Measurements from ENCODE around the gene MROH2B. TPM values are rescaled to one million over a fixed set of nuclear protein-coding genes. Genes with fewer than 3 reads are reported as not detected.

MROH2B gene
- total RNA-seq, 1 donor from 2014 or later: not detected

- intact Hi-C loops (cut with DNase I): no loop called here
- H3K4me3 ChIP-seq: no peak overlapping the region
- DNase-seq (no peak), ATAC-seq (peak; percentile 52)
- H3K27me3 ChIP-seq: no peaks in the 10 kb centered on the region
- TF ChIP-seq, protein P1, sequence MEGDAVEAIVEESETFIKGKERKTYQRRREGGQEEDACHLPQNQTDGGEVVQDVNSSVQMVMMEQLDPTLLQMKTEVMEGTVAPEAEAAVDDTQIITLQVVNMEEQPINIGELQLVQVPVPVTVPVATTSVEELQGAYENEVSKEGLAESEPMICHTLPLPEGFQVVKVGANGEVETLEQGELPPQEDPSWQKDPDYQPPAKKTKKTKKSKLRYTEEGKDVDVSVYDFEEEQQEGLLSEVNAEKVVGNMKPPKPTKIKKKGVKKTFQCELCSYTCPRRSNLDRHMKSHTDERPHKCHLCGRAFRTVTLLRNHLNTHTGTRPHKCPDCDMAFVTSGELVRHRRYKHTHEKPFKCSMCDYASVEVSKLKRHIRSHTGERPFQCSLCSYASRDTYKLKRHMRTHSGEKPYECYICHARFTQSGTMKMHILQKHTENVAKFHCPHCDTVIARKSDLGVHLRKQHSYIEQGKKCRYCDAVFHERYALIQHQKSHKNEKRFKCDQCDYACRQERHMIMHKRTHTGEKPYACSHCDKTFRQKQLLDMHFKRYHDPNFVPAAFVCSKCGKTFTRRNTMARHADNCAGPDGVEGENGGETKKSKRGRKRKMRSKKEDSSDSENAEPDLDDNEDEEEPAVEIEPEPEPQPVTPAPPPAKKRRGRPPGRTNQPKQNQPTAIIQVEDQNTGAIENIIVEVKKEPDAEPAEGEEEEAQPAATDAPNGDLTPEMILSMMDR (IDR thresholded peaks at IDR 0.05): no peak
- H3K36me3 ChIP-seq: no peaks in the 10 kb centered on the region
- no peaks in the 10 kb centered on the region for H3K9me3 ChIP-seq
- no peaks in the 10 kb centered on the region for H3K4me1 ChIP-seq
- no peak overlapping the region for H3K27ac ChIP-seq
Measured at GRCh38 chr5:40972434-40972833, 98.7 kb downstream of the MROH2B start.

- intact Hi-C loops (cut with DNase I): no loop called here
Measured at GRCh38 chr5:40962207-40962955, 108.8 kb downstream of the MROH2B start.

GRCh38 chr5:40960037-40960436, 111.1 kb downstream of the MROH2B start:
- no peak for ATAC-seq
- H3K27ac ChIP-seq: no peak overlapping the region
- intact Hi-C loops (cut with DNase I): no loop called here
- DNase-seq: no peak
- H3K36me3 ChIP-seq: peaks cover 11% of the 10 kb centered on the region
- no peaks in the 10 kb centered on the region for H3K27me3 ChIP-seq
- no peaks in the 10 kb centered on the region for H3K4me1 ChIP-seq
- no peak overlapping the region for H3K4me3 ChIP-seq
- H3K9me3 ChIP-seq: no peaks in the 10 kb centered on the region
- TF ChIP-seq, protein P1 (IDR thresholded peaks at IDR 0.05): no peak

More at GRCh38 chr5:40962207-40962955, 108.8 kb downstream of the MROH2B start:
- TF ChIP-seq, protein P1 (IDR thresholded peaks at IDR 0.05): no peak
- Histone ChIP-seq H3K4me3 (no peak overlapping the region), H3K4me1 (no peaks in the 10 kb centered on the region), H3K9me3 (no peaks in the 10 kb centered on the region), H3K27ac (no peak overlapping the region), H3K36me3 (peaks cover 14% of the 10 kb centered on the region), H3K27me3 (no peaks in the 10 kb centered on the region)
- ATAC-seq (no peak), DNase-seq (no peak)

- H3K36me3 ChIP-seq: peaks cover 11% of the 10 kb centered on the region
- intact Hi-C loops (cut with DNase I): no loop called here
- H3K27me3 ChIP-seq: no peaks in the 10 kb centered on the region
- no peak overlapping the region for H3K27ac ChIP-seq
- DNase-seq: no peak
- TF ChIP-seq, protein P1 (IDR thresholded peaks at IDR 0.05): no peak
- H3K4me1 ChIP-seq: no peaks in the 10 kb centered on the region
- no peaks in the 10 kb centered on the region for H3K9me3 ChIP-seq
- no peak overlapping the region for H3K4me3 ChIP-seq
- no peak for ATAC-seq
Measured at GRCh38 chr5:40958811-40959210, 112.3 kb downstream of the MROH2B start.

GRCh38 chr5:40957048-40957447, 114.1 kb downstream of the MROH2B start:
- H3K36me3 ChIP-seq: peaks cover 11% of the 10 kb centered on the region
- DNase-seq: no peak
- TF ChIP-seq, protein P1 (IDR thresholded peaks at IDR 0.05): no peak

More at GRCh38 chr5:40957048-40957447, 114.1 kb downstream of the MROH2B start:
- Histone ChIP-seq H3K4me3 (no peak overlapping the region), H3K27me3 (no peaks in the 10 kb centered on the region), H3K4me1 (no peaks in the 10 kb centered on the region), H3K27ac (no peak overlapping the region), H3K9me3 (no peaks in the 10 kb centered on the region)
- intact Hi-C loops (cut with DNase I): no loop called here
- no peak for ATAC-seq

Data from upper lobe of right lung (tissue), 1 donor.